HEK293 (cell line): ENCODE data around the gene CLCF1.

Experiments used
- CTCF ChIA-PET: fragments of 350-600 bp; formaldehyde crosslinking; extraction: SDS; loops from one replicate; lab custom pipeline; 2021; ENCODE audit warnings: antibody characterized with exemption; lab: Yijun Ruan, JAX
- POLR2A ChIA-PET: fragments of 300-600 bp; formaldehyde crosslinking; extraction: SDS; loops from one replicate; lab custom pipeline; 2020; ENCODE audit warnings: antibody characterized with exemption, inconsistent platforms; lab: Yijun Ruan, JAX
- H3K27ac ChIP-seq: fragments of 200-500 bp; sonication (Bioruptor generic); 2 replicates; pipeline ENCODE4 v1.5.1; 2014; ENCODE audit warnings: low read depth, low read length, control low read depth, inconsistent platforms; ENCODE audit errors: extremely low read depth
- H3K36me3 ChIP-seq, 2 experiments: fragments of 200-500 bp in 1 of 2; sonication (Bioruptor generic) in 1 of 2; 1 replicate in 1 of 2; 2 replicates in 1 of 2; pipeline ENCODE4 v1.5.1; 2014 to 2017; ENCODE audit warnings: inconsistent platforms in 2 of 2, low read length in 2 of 2; ENCODE audit not compliant: control insufficient read depth in 2 of 2, insufficient read depth in 1 of 2
- H3K4me1 ChIP-seq: fragments of 200-500 bp; sonication (Bioruptor generic); 2 replicates; pipeline ENCODE4 v1.5.1; 2014; ENCODE audit warnings: mild to moderate bottlenecking, low read length, inconsistent platforms; ENCODE audit not compliant: control insufficient read depth, insufficient read depth
- H3K4me3 ChIP-seq: 2 replicates; pipeline ENCODE4 v1.5.1; 2011; ENCODE audit warnings: low read depth, mild to moderate bottlenecking, control low read depth, low read length, moderate library complexity
- H3K9me3 ChIP-seq: fragments of 200-500 bp; sonication (Bioruptor generic); 2 replicates; pipeline ENCODE4 v1.5.1; 2014; ENCODE audit warnings: low read depth, low read length, inconsistent platforms; ENCODE audit not compliant: control insufficient read depth, insufficient read depth
- GLIS1 ChIP-seq: fragments of 450-650 bp; formaldehyde crosslinking; IDR thresholded peaks from 2 replicates; pipeline ENCODE4 v1.5.1; 2016; ENCODE audit warnings: missing biosample characterization, missing genetic modification characterization
- GLIS2 ChIP-seq: fragments of 450-650 bp; formaldehyde crosslinking; IDR thresholded peaks from 2 replicates; pipeline ENCODE4 v1.5.1; 2016; ENCODE audit warnings: missing biosample characterization, missing genetic modification characterization
- HOXC10 ChIP-seq: sonication (generic); formaldehyde crosslinking; IDR thresholded peaks from 2 replicates; pipeline ENCODE4 v1.8.1; 2023; ENCODE audit warnings: mild to moderate bottlenecking, missing genetic modification reagents
- IKZF3 ChIP-seq: fragments of 450-650 bp; IDR thresholded peaks from 2 replicates; pipeline ENCODE4 v1.5.0; 2018; ENCODE audit warnings: missing biosample characterization, mild to moderate bottlenecking, missing genetic modification characterization, moderate library complexity
- KLF1 ChIP-seq: fragments of 450-650 bp; formaldehyde crosslinking; IDR thresholded peaks from 2 replicates; pipeline ENCODE4 v1.5.1; 2016; ENCODE audit warnings: missing biosample characterization, missing genetic modification characterization
- YY1 ChIP-seq: fragments of 450-650 bp; formaldehyde crosslinking; IDR thresholded peaks from 2 replicates; pipeline ENCODE4 v1.5.1; 2018; ENCODE audit warnings: missing biosample characterization, missing genetic modification characterization
- ZBTB48 ChIP-seq: fragments of 450-650 bp; formaldehyde crosslinking; IDR thresholded peaks from 2 replicates; pipeline ENCODE4 v1.5.1; 2016; ENCODE audit warnings: missing biosample characterization, missing genetic modification characterization
- ZFHX2 ChIP-seq: fragments of 450-650 bp; formaldehyde crosslinking; conservative IDR thresholded peaks from 2 replicates; pipeline ENCODE4 v1.5.1; 2016; ENCODE audit warnings: missing biosample characterization, missing genetic modification characterization
- ZIC2 ChIP-seq: fragments of 450-650 bp; formaldehyde crosslinking; IDR thresholded peaks from 2 replicates; pipeline ENCODE4 v1.5.1; 2016; ENCODE audit warnings: missing biosample characterization, missing genetic modification characterization
- ZNF16 ChIP-seq: fragments of 450-650 bp; formaldehyde crosslinking; IDR thresholded peaks from 2 replicates; pipeline ENCODE4 v1.5.1; 2016; ENCODE audit warnings: low read depth, missing biosample characterization, missing genetic modification characterization
- ZNF169 ChIP-seq: fragments of 450-650 bp; formaldehyde crosslinking; IDR thresholded peaks from 2 replicates; pipeline ENCODE4 v1.5.1; 2016; ENCODE audit warnings: missing biosample characterization, missing genetic modification characterization
- ZNF174 ChIP-seq: fragments of 450-650 bp; formaldehyde crosslinking; IDR thresholded peaks from 2 replicates; pipeline ENCODE4 v1.5.0; 2017; ENCODE audit warnings: missing biosample characterization, mild to moderate bottlenecking, missing genetic modification characterization
- ZNF239 ChIP-seq: fragments of 450-650 bp; formaldehyde crosslinking; IDR thresholded peaks from 2 replicates; pipeline ENCODE4 v1.5.1; 2016; ENCODE audit warnings: missing biosample characterization, missing genetic modification characterization
- ZNF391 ChIP-seq: fragments of 450-650 bp; formaldehyde crosslinking; IDR thresholded peaks from 2 replicates; pipeline ENCODE4 v1.5.1; 2016; ENCODE audit warnings: low read depth, missing biosample characterization, missing genetic modification characterization, borderline replicate concordance
- ZNF433 ChIP-seq: fragments of 450-650 bp; formaldehyde crosslinking; IDR thresholded peaks from 2 replicates; pipeline ENCODE4 v1.5.1; 2016; ENCODE audit warnings: missing biosample characterization, missing genetic modification characterization, low read depth
- ZNF777 ChIP-seq: fragments of 450-650 bp; formaldehyde crosslinking; IDR thresholded peaks from 2 replicates; pipeline ENCODE4 v1.5.1; 2017; ENCODE audit warnings: missing biosample characterization, missing genetic modification characterization, borderline replicate concordance
- ZNF843 ChIP-seq: fragments of 450-650 bp; formaldehyde crosslinking; IDR thresholded peaks from 2 replicates; pipeline ENCODE4 v1.5.1; 2016; ENCODE audit warnings: missing biosample characterization, missing genetic modification characterization
- TF ChIP-seq, protein P1 (sequence below): fragments of 450-650 bp; formaldehyde crosslinking; IDR thresholded peaks from 2 replicates; pipeline ENCODE4 v1.5.1; 2016; ENCODE audit warnings: missing biosample characterization, missing genetic modification characterization, borderline replicate concordance
- TF ChIP-seq, protein P2 (sequence below): fragments of 450-650 bp; formaldehyde crosslinking; IDR thresholded peaks from 2 replicates; pipeline ENCODE4 v1.5.1; 2016; ENCODE audit warnings: missing biosample characterization, missing genetic modification characterization
- TF ChIP-seq, protein P3 (sequence below): fragments of 450-650 bp; formaldehyde crosslinking; IDR thresholded peaks from 2 replicates; pipeline ENCODE4 v1.5.1; 2016; ENCODE audit warnings: missing biosample characterization, missing genetic modification characterization
- TF ChIP-seq, protein P4 (sequence below): fragments of 450-650 bp; formaldehyde crosslinking; IDR thresholded peaks from 2 replicates; pipeline ENCODE4 v1.5.1; 2016; ENCODE audit warnings: missing biosample characterization, missing genetic modification characterization
- TF ChIP-seq, protein P5 (sequence below): fragments of 450-650 bp; formaldehyde crosslinking; IDR thresholded peaks from 2 replicates; pipeline ENCODE4; 2016; ENCODE audit warnings: missing biosample characterization, missing genetic modification characterization

The CLCF1 gene

DNA sequence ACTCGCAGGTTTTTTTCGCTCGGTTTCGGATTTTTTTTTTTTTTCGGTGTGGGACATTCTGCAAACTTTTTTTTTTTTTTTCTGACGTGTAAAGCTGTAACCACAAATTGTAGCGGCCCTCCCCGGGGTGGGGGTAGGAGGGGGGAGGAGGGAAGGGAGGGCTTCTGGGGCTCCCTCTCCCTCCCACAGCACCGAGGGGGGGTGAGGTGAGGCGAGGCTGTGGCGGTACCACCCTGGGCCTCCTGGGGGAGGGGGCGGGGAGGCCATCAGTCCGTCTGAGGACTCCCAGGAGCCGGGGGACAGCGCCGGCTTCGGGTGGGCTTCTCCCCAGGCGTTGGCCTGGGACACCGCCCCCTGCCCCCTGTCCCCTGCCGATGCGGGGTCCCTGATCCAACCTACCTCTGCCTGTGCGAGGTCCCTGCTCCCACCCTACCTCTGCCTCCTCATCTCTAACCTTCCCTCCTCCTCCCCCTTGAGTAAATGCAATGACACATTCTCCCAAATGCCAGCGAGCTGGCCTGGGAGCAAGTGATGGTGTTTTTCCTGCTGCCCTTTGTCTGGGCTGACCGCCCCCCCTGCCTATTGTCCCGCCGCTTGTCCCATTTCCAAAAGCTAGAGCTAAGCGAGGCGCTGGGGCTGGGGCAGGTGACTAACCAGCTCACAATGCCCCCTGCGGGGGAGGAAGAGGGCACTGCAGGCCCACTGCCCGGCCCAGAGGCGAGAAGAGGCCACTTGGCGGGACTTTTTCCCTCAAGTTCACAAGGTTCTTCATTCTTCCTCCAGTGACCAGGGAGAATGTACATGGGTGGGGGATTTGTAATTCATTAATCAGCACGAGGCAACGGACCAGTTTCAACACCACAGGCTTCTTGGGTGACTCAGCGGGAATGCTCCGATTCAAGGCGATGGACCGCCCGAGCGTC, 511 bp upstream of the CLCF1 start (continued):
- TF ChIP-seq, protein P1, sequence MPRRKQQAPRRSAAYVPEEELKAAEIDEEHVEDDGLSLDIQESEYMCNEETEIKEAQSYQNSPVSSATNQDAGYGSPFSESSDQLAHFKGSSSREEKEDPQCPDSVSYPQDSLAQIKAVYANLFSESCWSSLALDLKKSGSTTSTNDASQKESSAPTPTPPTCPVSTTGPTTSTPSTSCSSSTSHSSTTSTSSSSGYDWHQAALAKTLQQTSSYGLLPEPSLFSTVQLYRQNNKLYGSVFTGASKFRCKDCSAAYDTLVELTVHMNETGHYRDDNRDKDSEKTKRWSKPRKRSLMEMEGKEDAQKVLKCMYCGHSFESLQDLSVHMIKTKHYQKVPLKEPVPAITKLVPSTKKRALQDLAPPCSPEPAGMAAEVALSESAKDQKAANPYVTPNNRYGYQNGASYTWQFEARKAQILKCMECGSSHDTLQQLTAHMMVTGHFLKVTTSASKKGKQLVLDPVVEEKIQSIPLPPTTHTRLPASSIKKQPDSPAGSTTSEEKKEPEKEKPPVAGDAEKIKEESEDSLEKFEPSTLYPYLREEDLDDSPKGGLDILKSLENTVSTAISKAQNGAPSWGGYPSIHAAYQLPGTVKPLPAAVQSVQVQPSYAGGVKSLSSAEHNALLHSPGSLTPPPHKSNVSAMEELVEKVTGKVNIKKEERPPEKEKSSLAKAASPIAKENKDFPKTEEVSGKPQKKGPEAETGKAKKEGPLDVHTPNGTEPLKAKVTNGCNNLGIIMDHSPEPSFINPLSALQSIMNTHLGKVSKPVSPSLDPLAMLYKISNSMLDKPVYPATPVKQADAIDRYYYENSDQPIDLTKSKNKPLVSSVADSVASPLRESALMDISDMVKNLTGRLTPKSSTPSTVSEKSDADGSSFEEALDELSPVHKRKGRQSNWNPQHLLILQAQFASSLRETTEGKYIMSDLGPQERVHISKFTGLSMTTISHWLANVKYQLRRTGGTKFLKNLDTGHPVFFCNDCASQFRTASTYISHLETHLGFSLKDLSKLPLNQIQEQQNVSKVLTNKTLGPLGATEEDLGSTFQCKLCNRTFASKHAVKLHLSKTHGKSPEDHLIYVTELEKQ, result no peak
- TF ChIP-seq ZNF169, result no peak
- TF ChIP-seq YY1 (tag by site-specific recombination), result no peak
- peak; percentile 40; the same call in 1 of the 2 replicates for TF ChIP-seq ZFHX2 (tag by site-specific recombination)
- no peak for TF ChIP-seq ZNF843 (tag by site-specific recombination)
- TF ChIP-seq ZIC2 (tag by site-specific recombination), result peak; percentile 47; the same call in 1 of the 2 replicates
- TF ChIP-seq ZNF16 (tag by site-specific recombination), result no peak

GRCh38 chr11:67372321-67372992, 941 bp downstream of the CLCF1 start:
- H3K36me3 ChIP-seq, result no peaks in the 10 kb centered on the region
- H3K27ac ChIP-seq, result peak overlapping the region; percentile 37; the same call in 1 of the 2 replicates
- no peaks in the 10 kb centered on the region for H3K9me3 ChIP-seq
- CTCF ChIA-PET, result interaction anchor here (0.7 to 30.4 kb wide), 3 partner anchors 9 to 32 kb away, joined by 4 to 898 read pairs (median 898); partner anchors contain the start of genes CLCF1, POLD4 and RAD9A
- peaks cover 3% of the 10 kb centered on the region; the same call in 1 of the 2 replicates for H3K4me1 ChIP-seq
- peak overlapping the region; percentile 57 for H3K4me3 ChIP-seq
- POLR2A ChIA-PET, result interaction anchor here (0.6 to 4.2 kb wide), 4 partner anchors 18 to 28 kb away, joined by 3 to 30 read pairs (median 4); partner anchors contain the start of genes POLD4 and RAD9A
- TF ChIP-seq IKZF3 (no peak), GLIS2 (peak; percentile 29; the same call in 1 of the 2 replicates), ZNF239 (tag by site-specific recombination) (no peak), ZBTB48 (tag by site-specific recombination) (no peak), ZNF391 (tag by site-specific recombination) (no peak), GLIS1 (tag by site-specific recombination) (peak; percentile 30; the same call in 1 of the 2 replicates), HOXC10 (CRISPR knock-in tag) (no peak), ZNF433 (tag by site-specific recombination) (no peak), KLF1 (tag by site-specific recombination) (peak; percentile 28; the same call in 1 of the 2 replicates), ZNF174 (tag by site-specific recombination) (no peak), ZNF777 (tag by site-specific recombination) (no peak), ZIC2 (tag by site-specific recombination) (peak; percentile 54; the same call in 1 of the 2 replicates)
- TF ChIP-seq, protein P2, sequence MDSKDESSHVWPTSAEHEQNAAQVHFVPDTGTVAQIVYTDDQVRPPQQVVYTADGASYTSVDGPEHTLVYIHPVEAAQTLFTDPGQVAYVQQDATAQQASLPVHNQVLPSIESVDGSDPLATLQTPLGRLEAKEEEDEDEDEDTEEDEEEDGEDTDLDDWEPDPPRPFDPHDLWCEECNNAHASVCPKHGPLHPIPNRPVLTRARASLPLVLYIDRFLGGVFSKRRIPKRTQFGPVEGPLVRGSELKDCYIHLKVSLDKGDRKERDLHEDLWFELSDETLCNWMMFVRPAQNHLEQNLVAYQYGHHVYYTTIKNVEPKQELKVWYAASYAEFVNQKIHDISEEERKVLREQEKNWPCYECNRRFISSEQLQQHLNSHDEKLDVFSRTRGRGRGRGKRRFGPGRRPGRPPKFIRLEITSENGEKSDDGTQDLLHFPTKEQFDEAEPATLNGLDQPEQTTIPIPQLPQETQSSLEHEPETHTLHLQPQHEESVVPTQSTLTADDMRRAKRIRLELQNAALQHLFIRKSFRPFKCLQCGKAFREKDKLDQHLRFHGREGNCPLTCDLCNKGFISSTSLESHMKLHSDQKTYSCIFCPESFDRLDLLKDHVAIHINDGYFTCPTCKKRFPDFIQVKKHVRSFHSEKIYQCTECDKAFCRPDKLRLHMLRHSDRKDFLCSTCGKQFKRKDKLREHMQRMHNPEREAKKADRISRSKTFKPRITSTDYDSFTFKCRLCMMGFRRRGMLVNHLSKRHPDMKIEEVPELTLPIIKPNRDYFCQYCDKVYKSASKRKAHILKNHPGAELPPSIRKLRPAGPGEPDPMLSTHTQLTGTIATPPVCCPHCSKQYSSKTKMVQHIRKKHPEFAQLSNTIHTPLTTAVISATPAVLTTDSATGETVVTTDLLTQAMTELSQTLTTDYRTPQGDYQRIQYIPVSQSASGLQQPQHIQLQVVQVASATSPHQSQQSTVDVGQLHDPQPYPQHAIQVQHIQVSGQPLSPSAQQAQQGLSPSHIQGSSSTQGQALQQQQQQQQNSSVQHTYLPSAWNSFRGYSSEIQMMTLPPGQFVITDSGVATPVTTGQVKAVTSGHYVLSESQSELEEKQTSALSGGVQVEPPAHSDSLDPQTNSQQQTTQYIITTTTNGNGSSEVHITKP, result peak; percentile 54
- TF ChIP-seq, protein P3, sequence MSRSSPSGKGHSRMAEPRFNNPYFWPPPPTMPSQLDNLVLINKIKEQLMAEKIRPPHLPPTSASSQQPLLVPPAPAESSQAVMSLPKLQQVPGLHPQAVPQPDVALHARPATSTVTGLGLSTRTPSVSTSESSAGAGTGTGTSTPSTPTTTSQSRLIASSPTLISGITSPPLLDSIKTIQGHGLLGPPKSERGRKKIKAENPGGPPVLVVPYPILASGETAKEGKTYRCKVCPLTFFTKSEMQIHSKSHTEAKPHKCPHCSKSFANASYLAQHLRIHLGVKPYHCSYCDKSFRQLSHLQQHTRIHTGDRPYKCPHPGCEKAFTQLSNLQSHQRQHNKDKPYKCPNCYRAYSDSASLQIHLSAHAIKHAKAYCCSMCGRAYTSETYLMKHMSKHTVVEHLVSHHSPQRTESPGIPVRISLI (tag by site-specific recombination), result no peak
- TF ChIP-seq, protein P4, sequence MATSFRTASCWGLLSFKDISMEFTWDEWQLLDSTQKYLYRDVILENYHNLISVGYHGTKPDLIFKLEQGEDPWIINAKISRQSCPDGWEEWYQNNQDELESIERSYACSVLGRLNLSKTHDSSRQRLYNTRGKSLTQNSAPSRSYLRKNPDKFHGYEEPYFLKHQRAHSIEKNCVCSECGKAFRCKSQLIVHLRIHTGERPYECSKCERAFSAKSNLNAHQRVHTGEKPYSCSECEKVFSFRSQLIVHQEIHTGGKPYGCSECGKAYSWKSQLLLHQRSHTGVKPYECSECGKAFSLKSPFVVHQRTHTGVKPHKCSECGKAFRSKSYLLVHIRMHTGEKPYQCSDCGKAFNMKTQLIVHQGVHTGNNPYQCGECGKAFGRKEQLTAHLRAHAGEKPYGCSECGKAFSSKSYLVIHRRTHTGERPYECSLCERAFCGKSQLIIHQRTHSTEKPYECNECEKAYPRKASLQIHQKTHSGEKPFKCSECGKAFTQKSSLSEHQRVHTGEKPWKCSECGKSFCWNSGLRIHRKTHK (tag by site-specific recombination), result no peak
- TF ChIP-seq, protein P5, sequence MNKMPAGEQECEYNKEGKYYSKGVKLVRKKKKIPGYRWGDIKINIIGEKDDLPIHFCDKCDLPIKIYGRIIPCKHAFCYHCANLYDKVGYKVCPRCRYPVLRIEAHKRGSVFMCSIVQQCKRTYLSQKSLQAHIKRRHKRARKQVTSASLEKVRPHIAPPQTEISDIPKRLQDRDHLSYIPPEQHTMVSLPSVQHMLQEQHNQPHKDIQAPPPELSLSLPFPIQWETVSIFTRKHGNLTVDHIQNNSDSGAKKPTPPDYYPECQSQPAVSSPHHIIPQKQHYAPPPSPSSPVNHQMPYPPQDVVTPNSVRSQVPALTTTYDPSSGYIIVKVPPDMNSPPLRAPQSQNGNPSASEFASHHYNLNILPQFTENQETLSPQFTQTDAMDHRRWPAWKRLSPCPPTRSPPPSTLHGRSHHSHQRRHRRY (tag by site-specific recombination), result no peak
